Brain microvascular endothelial cell (primary cell): Measurements from ENCODE around the gene PBX4.

Source experiments
- DNase-seq: peaks from one replicate; pipeline ENCODE4 v3.0.0-alpha.2; 2020
- H3K27ac ChIP-seq: fragments of 250-450 bp; sonication (Bioruptor Pico); 2 replicates; pipeline ENCODE4 v1.5.1; 2020; ENCODE audit warnings: mild to moderate bottlenecking, moderate library complexity
- H3K27me3 ChIP-seq: fragments of 250-450 bp; sonication (Bioruptor Pico); replicated peaks from 2 replicates; pipeline ENCODE4 v1.5.1; 2020; ENCODE audit warnings: mild to moderate bottlenecking
- H3K36me3 ChIP-seq: fragments of 250-450 bp; sonication (Bioruptor Pico); replicated peaks from 2 replicates; pipeline ENCODE4 v1.5.1; 2020; ENCODE audit warnings: mild to moderate bottlenecking
- H3K4me3 ChIP-seq: 2 replicates; pipeline ENCODE4 v1.5.1; 2011; ENCODE audit warnings: low read depth, mild to moderate bottlenecking, control low read depth, low read length, moderate library complexity
- in situ Hi-C: cut with HindIII; loops from 2 replicates; pipeline ENCODE4 v1.10.0; 2017; ENCODE audit warnings: low sequenced_read_pairs, low pct_ligation_motif_present
- TF ChIP-seq, protein P1 (sequence below): IDR thresholded peaks from 2 replicates; pipeline ENCODE4 v1.5.1; 2011; ENCODE audit warnings: low read depth, mild to moderate bottlenecking, moderate library complexity, low read length, control low read depth, inconsistent platforms; ENCODE audit errors: missing control alignments

The PBX4 gene

DNA sequence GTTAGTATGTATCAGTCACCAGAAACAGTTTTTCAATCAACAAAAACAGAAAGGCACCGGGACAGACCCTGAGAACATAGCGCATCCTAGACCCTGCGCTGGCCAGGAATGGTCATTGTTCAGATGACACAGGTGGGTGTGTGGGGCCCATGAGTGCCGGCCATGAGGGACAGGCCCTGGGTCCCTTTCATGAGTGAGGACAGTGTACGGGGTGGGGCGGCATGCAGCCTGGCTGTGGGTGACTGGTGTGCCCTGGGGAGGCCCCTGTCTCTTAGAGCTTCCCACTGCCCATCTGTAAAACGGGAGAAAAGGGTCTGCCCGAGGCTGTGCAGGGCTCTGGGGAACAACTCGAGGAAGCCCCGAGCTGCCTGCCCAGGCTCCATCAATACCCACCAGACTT is 25.8 kb downstream of the PBX4 start:
- DNase-seq = no peak
- Histone ChIP-seq H3K36me3 (no peaks in the 10 kb centered on the region), H3K27me3 (no peaks in the 10 kb centered on the region), H3K27ac (no peak overlapping the region), H3K4me3 (no peak overlapping the region)
- TF ChIP-seq, protein P1, sequence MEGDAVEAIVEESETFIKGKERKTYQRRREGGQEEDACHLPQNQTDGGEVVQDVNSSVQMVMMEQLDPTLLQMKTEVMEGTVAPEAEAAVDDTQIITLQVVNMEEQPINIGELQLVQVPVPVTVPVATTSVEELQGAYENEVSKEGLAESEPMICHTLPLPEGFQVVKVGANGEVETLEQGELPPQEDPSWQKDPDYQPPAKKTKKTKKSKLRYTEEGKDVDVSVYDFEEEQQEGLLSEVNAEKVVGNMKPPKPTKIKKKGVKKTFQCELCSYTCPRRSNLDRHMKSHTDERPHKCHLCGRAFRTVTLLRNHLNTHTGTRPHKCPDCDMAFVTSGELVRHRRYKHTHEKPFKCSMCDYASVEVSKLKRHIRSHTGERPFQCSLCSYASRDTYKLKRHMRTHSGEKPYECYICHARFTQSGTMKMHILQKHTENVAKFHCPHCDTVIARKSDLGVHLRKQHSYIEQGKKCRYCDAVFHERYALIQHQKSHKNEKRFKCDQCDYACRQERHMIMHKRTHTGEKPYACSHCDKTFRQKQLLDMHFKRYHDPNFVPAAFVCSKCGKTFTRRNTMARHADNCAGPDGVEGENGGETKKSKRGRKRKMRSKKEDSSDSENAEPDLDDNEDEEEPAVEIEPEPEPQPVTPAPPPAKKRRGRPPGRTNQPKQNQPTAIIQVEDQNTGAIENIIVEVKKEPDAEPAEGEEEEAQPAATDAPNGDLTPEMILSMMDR = no peak
- in situ Hi-C loops = no loop called here

DNA sequence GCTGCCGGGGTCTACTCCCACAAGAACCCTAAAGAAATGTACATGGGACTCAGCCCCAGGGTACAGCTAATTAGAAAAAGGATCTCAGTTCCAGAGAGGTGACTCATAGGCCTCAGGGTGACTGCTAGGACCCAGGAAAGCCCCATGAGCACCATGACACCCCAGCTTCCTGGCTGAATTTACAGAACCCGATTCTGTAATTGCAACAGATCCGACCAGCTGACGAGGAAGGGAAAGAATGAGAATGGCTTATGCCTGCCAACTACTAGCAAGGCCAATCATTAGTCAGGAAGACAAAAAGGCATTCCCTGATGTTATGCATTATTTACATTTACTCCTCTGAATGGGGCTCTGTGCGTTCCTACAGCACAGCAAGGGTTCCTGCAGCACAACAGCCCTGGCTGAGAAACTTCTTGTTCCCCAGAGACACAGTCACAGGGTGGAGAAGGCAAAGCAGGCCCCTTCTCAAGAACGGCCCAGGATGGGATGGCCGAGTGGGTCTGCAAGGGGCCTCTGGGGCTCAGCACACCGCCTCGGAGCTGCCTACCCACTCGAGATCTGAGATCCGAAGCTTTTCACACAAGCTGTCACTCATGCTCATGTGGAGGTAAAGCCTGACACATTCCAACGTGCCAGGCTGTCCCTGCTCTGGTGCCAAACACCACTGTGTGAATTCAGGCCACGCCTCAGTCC is 27.2 kb downstream of the PBX4 start:
- in situ Hi-C loops = no loop called here

GRCh38 chr19:19588546-19588945 is 29.9 kb downstream of the PBX4 start:
- Histone ChIP-seq H3K27ac (no peak overlapping the region), H3K27me3 (no peaks in the 10 kb centered on the region), H3K4me3 (no peak overlapping the region), H3K36me3 (no peaks in the 10 kb centered on the region)
- TF ChIP-seq, protein P1 = no peak
- no peak for DNase-seq
- in situ Hi-C loops = no loop called here

More for the DNA sequence above, 27.2 kb downstream of the PBX4 start:
- no peak overlapping the region for H3K4me3 ChIP-seq
- H3K27ac ChIP-seq = peak overlapping the region; percentile 42
- peak; percentile 88 for DNase-seq
- TF ChIP-seq, protein P1 = no peak
- no peaks in the 10 kb centered on the region for H3K27me3 ChIP-seq
- H3K36me3 ChIP-seq = no peaks in the 10 kb centered on the region

GRCh38 chr19:19587771-19588170 is 30.7 kb downstream of the PBX4 start:
- in situ Hi-C loops = no loop called here
- Histone ChIP-seq H3K27ac (no peak overlapping the region), H3K36me3 (no peaks in the 10 kb centered on the region), H3K27me3 (no peaks in the 10 kb centered on the region), H3K4me3 (no peak overlapping the region)
- TF ChIP-seq, protein P1 = no peak
- DNase-seq = no peak

DNA sequence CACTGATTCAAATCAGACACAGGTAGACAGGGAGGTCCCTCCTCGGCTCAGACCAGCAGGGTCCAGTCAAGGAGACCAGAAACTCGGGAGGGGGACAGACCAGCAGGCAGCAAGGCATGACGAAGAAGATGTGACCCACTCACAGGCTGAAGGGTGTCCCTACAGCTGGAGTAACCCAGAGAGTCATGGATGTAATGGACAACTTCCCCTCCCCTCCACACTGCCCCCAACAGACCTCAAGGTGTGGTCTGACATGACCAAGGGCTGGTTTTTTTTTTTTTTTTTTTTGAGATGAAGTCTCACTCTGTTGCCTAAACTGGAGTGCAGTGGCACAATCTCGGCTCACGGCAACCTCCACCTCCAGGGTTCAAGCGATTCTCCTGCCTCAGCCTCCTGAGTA is 34.1 kb downstream of the PBX4 start:
- in situ Hi-C loops = no loop called here
- Histone ChIP-seq H3K27me3 (no peaks in the 10 kb centered on the region), H3K4me3 (no peak overlapping the region), H3K36me3 (no peaks in the 10 kb centered on the region), H3K27ac (no peak overlapping the region)
- TF ChIP-seq, protein P1 = no peak
- DNase-seq = no peak

DNA sequence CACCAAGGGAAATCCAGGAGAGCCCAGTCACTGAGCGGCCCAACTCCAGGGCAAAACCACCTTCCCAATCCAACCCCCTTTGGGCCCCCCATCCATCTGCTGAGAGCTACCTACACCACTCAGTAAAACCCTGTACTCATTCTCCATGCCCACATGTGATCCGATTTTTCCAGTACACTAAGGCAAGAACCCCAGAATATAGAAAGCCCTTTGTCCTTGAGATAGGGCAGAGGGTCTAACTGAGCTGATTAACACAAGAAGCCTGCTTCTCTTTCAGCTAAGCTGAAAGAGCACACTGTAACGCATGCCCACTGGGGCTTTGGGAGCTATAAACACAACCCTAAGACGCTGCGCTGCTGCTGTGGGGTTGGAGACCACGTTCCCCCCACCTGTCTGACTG is 36.0 kb downstream of the PBX4 start:
- no peak for DNase-seq
- in situ Hi-C loops = no loop called here
- Histone ChIP-seq H3K27me3 (no peaks in the 10 kb centered on the region), H3K27ac (no peak overlapping the region), H3K4me3 (no peak overlapping the region), H3K36me3 (no peaks in the 10 kb centered on the region)
- TF ChIP-seq, protein P1 = no peak
